Adrenal gland (tissue), 12 donors: Measurements from ENCODE around the gene GRB14. TPM values are rescaled to one million over a fixed set of nuclear protein-coding genes. Genes with fewer than 3 reads are reported as not detected.
A peak's percentile ranks its signal among the peaks of the same experiment; 100 is the strongest.
"Not testable (repeated sequence)": the region's sequence is repeated elsewhere in the genome, so short reads cannot be mapped to it uniquely, and the experiment has no call there.

Source experiments
- DNase-seq, 7 donors: peaks; one replicate each; pipeline ENCODE4 v3.0.0-alpha.2; 2019 to 2020
- H3K27ac ChIP-seq, 5 donors: fragments of 200-600 bp; sonication (generic) in 4 of 5; 1 replicate in 3 of 5; 2 replicates in 2 of 5; pipeline versions ENCODE4 v1.5.1 to v1.8.0; 2016 to 2020; ENCODE audit warnings: mild to moderate bottlenecking in 1 of 5
- H3K27me3 ChIP-seq: fragments of 200-600 bp; 2 replicates; pipeline ENCODE4 v1.8.0; 2021
- H3K36me3 ChIP-seq, 2 donors: fragments of 200-600 bp; replicated peaks in 1 of 2; 1 replicate in 1 of 2; 2 replicates in 1 of 2; pipeline versions ENCODE4 v1.5.1 to v1.8.0; 2018 to 2022
- H3K4me1 ChIP-seq, 2 donors: fragments of 200-600 bp; replicated peaks in 1 of 2; 1 replicate in 1 of 2; 2 replicates in 1 of 2; pipeline versions ENCODE4 v1.5.1 to v1.8.0; 2018 to 2021
- H3K4me3 ChIP-seq, 4 donors: fragments of 200-600 bp; sonication (generic) in 3 of 4; one replicate each; pipeline ENCODE4 v1.5.1; 2016 to 2018
- H3K9me3 ChIP-seq, 3 donors: fragments of 200-600 bp; sonication (generic) in 1 of 3; replicated peaks in 1 of 3; 1 replicate in 2 of 3; 2 replicates in 1 of 3; pipeline versions ENCODE4 v1.5.1 to v1.8.0; 2016 to 2021
- POLR2A ChIP-seq, 2 donors: fragments of 450-650 bp; IDR thresholded peaks; one replicate each; pipeline ENCODE4 v1.6.1; 2017; ENCODE audit warnings: antibody characterized with exemption in 2 of 2, mild to moderate bottlenecking in 2 of 2, moderate library complexity in 1 of 2
- WGBS, 4 donors: extraction: QIAGEN DNeasy Blood & Tissue Kit in 2 of 4; methylation state at CpG; one replicate each; pipeline versions ENCODE4 v1.1.5 to v1.1.7; 2013 to 2017; 5-methylcytosine and 5-hydroxymethylcytosine counted together
- intact Hi-C, 2 donors: fragments of 100-400 bp; cut with DNase I; formaldehyde crosslinking; loops; one replicate each; pipeline versions ENCODE4 v1.14.1 to v1.15.0; 2022 to 2023
- polyA plus RNA-seq, 3 donors: library from polyadenylated mRNA; stranded (reverse); fragments of 200-250 nt in 2 of 3; fragments of 350-450 nt in 1 of 3; fragmentation: Illumina TruSeq in 1 of 3; extraction: RNeasy Lipid Tissue Mini Kit (QIAGEN cat#74804) in 1 of 3; gene quantifications; one replicate each; pipeline ENCODE4 v1.2.3, GENCODE V29; 2013 to 2014
- total RNA-seq, 9 donors: library from RNA; depleted of rRNA in 4 of 9; stranded (reverse); fragments of >200 nt in 4 of 9; fragments of 120-200 nt in 1 of 9; fragmentation: NEBNext Ultra II Directional in 1 of 9; extraction: Animal tissue kit (Norgen Biotek cat#: 25700) in 1 of 9; gene quantifications; one replicate each; pipeline versions ENCODE4 v1.1.0 to v1.2.4, GENCODE V29; 2013 to 2023
- TF ChIP-seq, protein P1 (sequence below), 6 experiments: fragments of 450-650 bp in 4 of 6; fragments of 200-600 bp in 2 of 6; sonication (generic) in 1 of 6; IDR thresholded peaks; 1 replicate in 5 of 6; 2 replicates in 1 of 6; pipeline versions ENCODE4 v1.5.1 to v1.8.0; 2016 to 2021; ENCODE audit warnings: antibody characterized with exemption in 6 of 6, mild to moderate bottlenecking in 2 of 6, moderate library complexity in 1 of 6
- donor health status: healthy with polysubstance abuse.
- donor health status: Bipolar disorder and iron deficiency.
- donor health status: DM: yes; HTN: yes; CAD: no.
- donor health status: DM: no; HTN: no; CAD: no.
- donor health status: DM: no; HTN: no; CAD: no.
- donor health status: DM: yes; HTN: yes; CAD: no.

GRB14 gene
- total and polyA plus RNA-seq, 12 donors: 4.8 to 280 (median 40.7) TPM

DNA sequence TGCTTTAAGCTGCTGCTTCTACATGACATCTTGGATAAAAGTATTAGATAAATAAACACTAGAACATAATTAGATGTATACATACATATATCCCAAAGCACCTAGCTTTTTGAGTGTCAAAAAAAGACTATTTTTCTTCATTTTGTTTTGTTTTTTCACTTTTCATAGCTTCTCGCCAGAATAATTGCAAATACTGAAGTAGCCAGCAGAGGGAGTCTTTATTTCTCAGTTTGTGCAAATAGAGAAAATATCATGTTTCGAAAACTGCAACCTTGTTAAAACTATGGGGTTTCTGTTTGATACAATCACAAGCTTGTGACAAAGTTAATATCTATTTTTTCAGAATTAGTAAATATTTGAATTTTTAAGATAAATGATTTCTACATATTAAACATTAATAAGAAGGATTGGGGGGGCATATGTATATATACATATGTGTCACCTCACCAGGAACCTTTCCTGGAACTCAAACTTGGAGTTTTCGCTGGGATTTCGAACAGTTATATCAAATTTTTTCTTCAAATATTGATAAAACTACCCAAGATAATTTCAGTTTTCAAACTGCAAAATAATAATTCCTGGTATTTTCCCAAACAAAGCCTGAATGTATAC, 61.0 kb downstream of the GRB14 start:
- H3K4me3 ChIP-seq: peak overlapping the region in 1 of 4 donors; percentile 18
- 37 to 43% (median 41%) methylated on average over 4 of the region's 4 CpGs for WGBS, 4 donors
- no peak for DNase-seq
- no peaks in the 10 kb centered on the region for H3K27me3 ChIP-seq
- TF ChIP-seq, protein P1, sequence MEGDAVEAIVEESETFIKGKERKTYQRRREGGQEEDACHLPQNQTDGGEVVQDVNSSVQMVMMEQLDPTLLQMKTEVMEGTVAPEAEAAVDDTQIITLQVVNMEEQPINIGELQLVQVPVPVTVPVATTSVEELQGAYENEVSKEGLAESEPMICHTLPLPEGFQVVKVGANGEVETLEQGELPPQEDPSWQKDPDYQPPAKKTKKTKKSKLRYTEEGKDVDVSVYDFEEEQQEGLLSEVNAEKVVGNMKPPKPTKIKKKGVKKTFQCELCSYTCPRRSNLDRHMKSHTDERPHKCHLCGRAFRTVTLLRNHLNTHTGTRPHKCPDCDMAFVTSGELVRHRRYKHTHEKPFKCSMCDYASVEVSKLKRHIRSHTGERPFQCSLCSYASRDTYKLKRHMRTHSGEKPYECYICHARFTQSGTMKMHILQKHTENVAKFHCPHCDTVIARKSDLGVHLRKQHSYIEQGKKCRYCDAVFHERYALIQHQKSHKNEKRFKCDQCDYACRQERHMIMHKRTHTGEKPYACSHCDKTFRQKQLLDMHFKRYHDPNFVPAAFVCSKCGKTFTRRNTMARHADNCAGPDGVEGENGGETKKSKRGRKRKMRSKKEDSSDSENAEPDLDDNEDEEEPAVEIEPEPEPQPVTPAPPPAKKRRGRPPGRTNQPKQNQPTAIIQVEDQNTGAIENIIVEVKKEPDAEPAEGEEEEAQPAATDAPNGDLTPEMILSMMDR (IDR thresholded peaks at IDR 0.05): peak; percentile 52 to 79 (median 72)
- no peak for TF ChIP-seq POLR2A (IDR thresholded peaks at IDR 0.05)
- H3K36me3 ChIP-seq: peaks cover 0 to 3% of the 10 kb centered on the region in 2 donors
- no peaks in the 10 kb centered on the region for H3K9me3 ChIP-seq
- peak overlapping the region in 1 of 5 donors; percentile 27 for H3K27ac ChIP-seq
- peaks cover 16 to 43% of the 10 kb centered on the region in 2 donors for H3K4me1 ChIP-seq
- intact Hi-C loops: no loop called here

DNA sequence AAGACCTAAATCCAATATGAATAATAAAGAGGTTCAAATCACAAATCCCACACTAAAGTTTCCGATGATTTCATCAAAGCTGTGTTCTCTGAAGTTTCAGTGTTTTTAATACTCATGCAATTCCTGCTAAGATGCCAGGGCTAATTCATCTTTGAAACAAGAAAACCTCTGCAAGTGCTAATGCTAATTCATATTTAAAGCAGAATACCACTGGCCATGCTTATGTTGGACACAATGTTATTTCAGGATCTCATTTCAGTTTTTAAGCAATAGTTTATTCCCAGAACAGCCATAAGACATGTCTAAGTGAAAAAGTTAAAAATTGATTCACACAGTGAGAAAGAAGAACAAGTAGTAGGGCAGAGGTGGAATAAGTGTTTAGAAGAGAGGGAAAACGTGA, 62.8 kb downstream of the GRB14 start:
- no peak overlapping the region for H3K27ac ChIP-seq
- H3K27me3 ChIP-seq: no peaks in the 10 kb centered on the region
- H3K36me3 ChIP-seq: peaks cover 0 to 3% of the 10 kb centered on the region in 2 donors
- TF ChIP-seq POLR2A (IDR thresholded peaks at IDR 0.05): no peak
- TF ChIP-seq, protein P1 (IDR thresholded peaks at IDR 0.05): no peak
- peaks cover 16 to 49% of the 10 kb centered on the region in 2 donors for H3K4me1 ChIP-seq
- DNase-seq: no peak
- H3K9me3 ChIP-seq: no peaks in the 10 kb centered on the region
- intact Hi-C loops: no loop called here
- H3K4me3 ChIP-seq: no peak overlapping the region
- WGBS, 4 donors: 44 to 65% (median 52%) methylated on average over 2 of the region's 2 CpGs

DNA sequence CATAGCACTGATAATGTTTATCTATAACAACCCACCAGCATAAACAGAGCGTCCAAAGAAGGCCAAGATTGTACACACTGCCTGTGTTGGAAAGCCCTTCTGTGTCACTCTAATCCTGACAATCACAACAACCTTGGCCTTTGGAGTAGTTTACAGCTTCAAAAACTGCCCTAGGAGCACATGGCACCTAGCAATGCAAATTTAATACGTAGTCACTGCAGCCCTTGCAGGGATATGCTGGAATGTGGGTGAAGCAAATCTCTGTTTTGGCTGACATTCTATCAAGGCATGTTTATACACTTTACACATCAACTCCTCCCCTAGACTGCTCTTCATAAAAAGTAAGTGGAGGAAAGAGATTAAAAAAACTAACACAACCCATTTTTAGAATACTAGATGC, 66.8 kb downstream of the GRB14 start:
- H3K36me3 ChIP-seq: no peaks in the 10 kb centered on the region
- no peak for TF ChIP-seq POLR2A (IDR thresholded peaks at IDR 0.05)
- TF ChIP-seq, protein P1 (IDR thresholded peaks at IDR 0.05): no peak
- no peaks in the 10 kb centered on the region for H3K27me3 ChIP-seq
- DNase-seq: peak in 1 of 7 donors; percentile 24
- WGBS, 4 donors: 50 to 75% (median 60%) methylated on average over 2 of the region's 2 CpGs
- peak overlapping the region in 1 of 5 donors; percentile 6 for H3K27ac ChIP-seq
- intact Hi-C loops: no loop called here
- peaks cover 7 to 30% of the 10 kb centered on the region in 2 donors for H3K4me1 ChIP-seq
- no peak overlapping the region for H3K4me3 ChIP-seq
- H3K9me3 ChIP-seq: no peaks in the 10 kb centered on the region

DNA sequence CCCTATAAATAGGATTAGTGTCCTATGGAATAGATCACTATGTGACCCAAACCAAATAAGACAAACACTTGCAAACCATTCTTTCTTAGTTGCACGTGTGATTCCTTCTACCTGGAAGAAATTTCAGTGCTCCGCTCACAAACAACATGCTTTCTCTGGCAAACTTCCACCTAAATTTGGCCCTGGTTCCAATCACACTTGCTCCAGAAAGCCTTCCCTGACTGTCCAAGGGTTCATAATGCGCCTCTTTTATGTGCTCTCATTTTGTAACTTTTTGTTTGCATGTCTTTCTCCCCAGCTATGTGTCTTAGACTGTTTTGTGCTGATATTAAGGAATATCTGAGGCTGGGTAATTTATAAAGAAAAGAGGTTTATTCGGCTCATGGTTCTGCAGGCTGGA, 69.8 kb downstream of the GRB14 start:
- Histone ChIP-seq H3K27me3 (no peaks in the 10 kb centered on the region), H3K36me3 (no peaks in the 10 kb centered on the region), H3K27ac (no peak overlapping the region), H3K9me3 (no peaks in the 10 kb centered on the region), H3K4me3 (no peak overlapping the region), H3K4me1 (peaks cover 4 to 20% of the 10 kb centered on the region in 2 donors)
- intact Hi-C loops: no loop called here
- 86 to 95% (median 89%) methylated on average over 4 of the region's 4 CpGs for WGBS, 4 donors
- TF ChIP-seq, protein P1 (IDR thresholded peaks at IDR 0.05): no peak
- no peak for TF ChIP-seq POLR2A (IDR thresholded peaks at IDR 0.05)
- no peak for DNase-seq

DNA sequence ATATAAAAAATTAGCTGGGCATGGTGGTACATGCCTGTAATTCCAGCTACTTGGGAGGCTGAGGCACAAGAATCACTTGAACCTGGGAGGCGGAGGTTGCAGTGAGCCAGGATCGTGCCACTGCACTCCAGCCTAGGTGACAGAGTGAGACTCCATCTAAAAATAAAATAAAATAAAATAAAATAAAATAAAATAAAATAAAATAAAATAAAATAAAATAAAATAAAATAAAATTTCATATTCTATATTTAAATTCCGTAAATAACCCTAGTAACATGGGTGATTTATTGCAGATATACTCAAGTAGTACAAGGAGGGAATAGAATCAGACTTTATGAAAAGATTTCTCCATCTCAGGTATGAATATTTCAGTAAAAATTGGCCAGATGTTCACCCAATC, 71.6 kb downstream of the GRB14 start:
- DNase-seq, intact Hi-C loops, H3K9me3 ChIP-seq, H3K36me3 ChIP-seq, H3K4me3 ChIP-seq, H3K27ac ChIP-seq, H3K4me1 ChIP-seq, H3K27me3 ChIP-seq: not testable (repeated sequence)
- 93 to 96% (median 95%) methylated on average over 3 of the region's 3 CpGs for WGBS, 4 donors
